ENCODE results near the gene USP36.
A peak's percentile ranks its signal among the peaks of the same experiment; 100 is the strongest.

Gene USP36

GRCh38 chr17:78769196-78769773 is 71.3 kb downstream of the USP36 start:
- TF ChIP-seq EZH2phosphoT487 (IDR thresholded peaks at IDR 0.05; ENCODE audit: borderline replicate concordance, low read length) = no peak
- TF ChIP-seq, protein P1, sequence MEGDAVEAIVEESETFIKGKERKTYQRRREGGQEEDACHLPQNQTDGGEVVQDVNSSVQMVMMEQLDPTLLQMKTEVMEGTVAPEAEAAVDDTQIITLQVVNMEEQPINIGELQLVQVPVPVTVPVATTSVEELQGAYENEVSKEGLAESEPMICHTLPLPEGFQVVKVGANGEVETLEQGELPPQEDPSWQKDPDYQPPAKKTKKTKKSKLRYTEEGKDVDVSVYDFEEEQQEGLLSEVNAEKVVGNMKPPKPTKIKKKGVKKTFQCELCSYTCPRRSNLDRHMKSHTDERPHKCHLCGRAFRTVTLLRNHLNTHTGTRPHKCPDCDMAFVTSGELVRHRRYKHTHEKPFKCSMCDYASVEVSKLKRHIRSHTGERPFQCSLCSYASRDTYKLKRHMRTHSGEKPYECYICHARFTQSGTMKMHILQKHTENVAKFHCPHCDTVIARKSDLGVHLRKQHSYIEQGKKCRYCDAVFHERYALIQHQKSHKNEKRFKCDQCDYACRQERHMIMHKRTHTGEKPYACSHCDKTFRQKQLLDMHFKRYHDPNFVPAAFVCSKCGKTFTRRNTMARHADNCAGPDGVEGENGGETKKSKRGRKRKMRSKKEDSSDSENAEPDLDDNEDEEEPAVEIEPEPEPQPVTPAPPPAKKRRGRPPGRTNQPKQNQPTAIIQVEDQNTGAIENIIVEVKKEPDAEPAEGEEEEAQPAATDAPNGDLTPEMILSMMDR (IDR thresholded peaks at IDR 0.05; ENCODE audit: low read depth, low read length, poor library complexity, severe bottlenecking) = peak; percentile 55
- H3K4me2 ChIP-seq (ENCODE audit: low read length) = no peak overlapping the region
- H4K20me1 ChIP-seq (ENCODE audit: control insufficient read depth, insufficient read depth, low read depth, low read length) = peaks cover 18% of the 10 kb centered on the region; the same call in 1 of the 2 replicates
- peaks cover 58% of the 10 kb centered on the region for H3K4me1 ChIP-seq (ENCODE audit: control insufficient read depth, low read length)
- H3K4me3 ChIP-seq (ENCODE audit: low read length) = no peak overlapping the region
- no peaks in the 10 kb centered on the region for H3F3A ChIP-seq (ENCODE audit: control insufficient read depth, insufficient read depth)
- no peak overlapping the region for H3K27ac ChIP-seq (ENCODE audit: low read depth, low read length)
- H3K36me3 ChIP-seq (ENCODE audit: control insufficient read depth, low read length) = peaks cover 3% of the 10 kb centered on the region; the same call in 1 of the 2 replicates
- H3K27me3 ChIP-seq (ENCODE audit: control insufficient read depth, low read length) = no peaks in the 10 kb centered on the region
- peaks cover 96% of the 10 kb centered on the region for H3K79me2 ChIP-seq (ENCODE audit: control insufficient read depth, low read length)
- no peaks in the 10 kb centered on the region for H3K9me2 ChIP-seq (replicated peaks; ENCODE audit: control insufficient read depth, low read length)
- H3K9me3 ChIP-seq (ENCODE audit: control insufficient read depth, insufficient read depth, low read length) = no peaks in the 10 kb centered on the region

- TF ChIP-seq, protein P1 (IDR thresholded peaks at IDR 0.05; ENCODE audit: low read depth, low read length, poor library complexity, severe bottlenecking) = no peak
- Histone ChIP-seq H4K20me1 (ENCODE audit: control insufficient read depth, insufficient read depth, low read depth, low read length) (peaks cover 13% of the 10 kb centered on the region; the same call in 1 of the 2 replicates), H3K79me2 (ENCODE audit: control insufficient read depth, low read length) (peaks cover 95% of the 10 kb centered on the region), H3K4me1 (ENCODE audit: control insufficient read depth, low read length) (peaks cover 45% of the 10 kb centered on the region), H3K4me3 (ENCODE audit: low read length) (no peak overlapping the region), H3K4me2 (ENCODE audit: low read length) (no peak overlapping the region), H3K27ac (ENCODE audit: low read depth, low read length) (no peak overlapping the region), H3K9me2 (replicated peaks; ENCODE audit: control insufficient read depth, low read length) (no peaks in the 10 kb centered on the region), H3K9me3 (ENCODE audit: control insufficient read depth, insufficient read depth, low read length) (no peaks in the 10 kb centered on the region), H3K27me3 (ENCODE audit: control insufficient read depth, low read length) (no peaks in the 10 kb centered on the region), H3F3A (ENCODE audit: control insufficient read depth, insufficient read depth) (no peaks in the 10 kb centered on the region), H3K36me3 (ENCODE audit: control insufficient read depth, low read length) (no peaks in the 10 kb centered on the region)
Measured at GRCh38 chr17:78767806-78768205, 72.8 kb downstream of the USP36 start.

DNA sequence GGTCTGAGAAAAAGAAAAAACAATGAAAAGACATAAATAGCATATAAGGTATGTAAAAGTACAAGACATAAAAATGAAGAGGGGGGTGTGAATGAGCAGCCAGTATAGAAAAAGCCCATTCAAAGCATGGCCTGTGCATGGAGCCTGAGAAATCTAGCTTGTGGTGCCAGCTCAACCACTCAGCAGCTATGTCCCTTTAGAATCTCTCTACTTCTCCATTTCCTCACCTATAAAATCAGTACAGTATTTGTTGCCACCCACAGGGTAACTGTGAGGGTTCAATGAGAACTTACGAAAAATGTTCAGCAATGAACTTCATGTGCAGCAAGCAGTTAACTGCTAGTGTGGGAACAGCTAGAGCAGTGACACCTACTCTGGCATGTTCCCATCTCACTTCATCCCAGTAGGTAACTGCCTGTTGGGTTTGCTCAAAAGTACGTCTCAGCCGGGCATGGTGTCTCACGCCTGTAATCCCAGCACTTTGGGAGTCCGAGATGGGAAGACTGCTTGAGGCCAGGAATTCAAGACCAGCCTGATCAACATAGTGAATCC is 73.8 kb downstream of the USP36 start:
- Histone ChIP-seq H3K9me2 (replicated peaks; ENCODE audit: control insufficient read depth, low read length) (no peaks in the 10 kb centered on the region), H3K4me1 (ENCODE audit: control insufficient read depth, low read length) (peaks cover 45% of the 10 kb centered on the region), H3K27ac (ENCODE audit: low read depth, low read length) (no peak overlapping the region), H3F3A (ENCODE audit: control insufficient read depth, insufficient read depth) (no peaks in the 10 kb centered on the region), H3K27me3 (ENCODE audit: control insufficient read depth, low read length) (no peaks in the 10 kb centered on the region), H3K4me2 (ENCODE audit: low read length) (no peak overlapping the region), H3K79me2 (ENCODE audit: control insufficient read depth, low read length) (peaks cover 95% of the 10 kb centered on the region), H4K20me1 (ENCODE audit: control insufficient read depth, insufficient read depth, low read depth, low read length) (peaks cover 17% of the 10 kb centered on the region; the same call in 1 of the 2 replicates), H3K36me3 (ENCODE audit: control insufficient read depth, low read length) (no peaks in the 10 kb centered on the region), H3K4me3 (ENCODE audit: low read length) (no peak overlapping the region), H3K9me3 (ENCODE audit: control insufficient read depth, insufficient read depth, low read length) (no peaks in the 10 kb centered on the region)
- TF ChIP-seq, protein P1 (IDR thresholded peaks at IDR 0.05; ENCODE audit: low read depth, low read length, poor library complexity, severe bottlenecking) = no peak
- no peak for TF ChIP-seq EZH2phosphoT487 (IDR thresholded peaks at IDR 0.05; ENCODE audit: borderline replicate concordance, low read length)
